Astrocyte of the hippocampus (primary cell): ENCODE data around the gene FRMD6.

Source experiments
- DNase-seq: peaks from one replicate; pipeline ENCODE4 v3.0.0; 2011; ENCODE audit warnings: low read depth, low spot score

The FRMD6 gene

GRCh38 chr14:51666826-51667225, 15.1 kb downstream of the FRMD6 start:
- no peak for DNase-seq

GRCh38 chr14:51668870-51669269, 17.2 kb downstream of the FRMD6 start:
- DNase-seq, result no peak

- peak; percentile 79 for DNase-seq
These were observed 22.7 kb downstream of the FRMD6 start for GRCh38 chr14:51674294-51675002.

GRCh38 chr14:51676549-51676948, 24.8 kb downstream of the FRMD6 start:
- no peak for DNase-seq

- peak; percentile 62 for DNase-seq
These were observed 25.6 kb downstream of the FRMD6 start for GRCh38 chr14:51677266-51677665.

GRCh38 chr14:51677738-51678137, 26.0 kb downstream of the FRMD6 start:
- DNase-seq, result no peak

- DNase-seq, result no peak
These were observed 28.3 kb downstream of the FRMD6 start for GRCh38 chr14:51680031-51680430.

GRCh38 chr14:51681411-51681810, 29.7 kb downstream of the FRMD6 start:
- no peak for DNase-seq

GRCh38 chr14:51682411-51682810, 30.7 kb downstream of the FRMD6 start:
- no peak for DNase-seq

GRCh38 chr14:51684760-51685159, 33.0 kb downstream of the FRMD6 start:
- DNase-seq, result no peak

GRCh38 chr14:51691176-51691575, 39.5 kb downstream of the FRMD6 start:
- no peak for DNase-seq

- DNase-seq, result no peak
These were observed 40.9 kb downstream of the FRMD6 start for GRCh38 chr14:51692646-51693045.

GRCh38 chr14:51697848-51698247, 46.1 kb downstream of the FRMD6 start:
- no peak for DNase-seq

- DNase-seq, result peak; percentile 73
These were observed 50.2 kb downstream of the FRMD6 start for GRCh38 chr14:51701951-51702350.

GRCh38 chr14:51703787-51704186, 52.1 kb downstream of the FRMD6 start:
- no peak for DNase-seq

GRCh38 chr14:51704545-51704944, 52.8 kb downstream of the FRMD6 start:
- DNase-seq, result no peak

- no peak for DNase-seq
These were observed 55.6 kb downstream of the FRMD6 start for GRCh38 chr14:51707327-51707726.

- no peak for DNase-seq
These were observed 59.8 kb downstream of the FRMD6 start for GRCh38 chr14:51711505-51711904.

- DNase-seq, result no peak
These were observed 63.5 kb downstream of the FRMD6 start for GRCh38 chr14:51715250-51715649.

- DNase-seq, result no peak
These were observed 64.0 kb downstream of the FRMD6 start for GRCh38 chr14:51715742-51716141.

GRCh38 chr14:51716610-51717009, 64.9 kb downstream of the FRMD6 start:
- peak; percentile 47 for DNase-seq

- DNase-seq, result no peak
These were observed 66.1 kb downstream of the FRMD6 start for GRCh38 chr14:51717766-51718165.

GRCh38 chr14:51719955-51720354, 68.2 kb downstream of the FRMD6 start:
- no peak for DNase-seq

- DNase-seq, result no peak
These were observed 72.3 kb downstream of the FRMD6 start for GRCh38 chr14:51723990-51724389.
